Measurements from ENCODE around the gene MPND. TPM values are rescaled to one million over a fixed set of nuclear protein-coding genes. Genes with fewer than 3 reads are reported as not detected.

The MPND gene
- total RNA-seq, 2 experiments from 2014 or later, result 7.2 to 19.1 TPM

GRCh38 chr19:4385291-4386040 lies 42.1 kb downstream of the MPND start:
- H3K79me2 ChIP-seq (ENCODE audit: insufficient read depth, low read depth, low read length), result peaks cover 5% of the 10 kb centered on the region; the same call in 1 of the 2 replicates
- peaks cover 9% of the 10 kb centered on the region for H3K4me1 ChIP-seq (ENCODE audit: insufficient read depth, low read length, poor library complexity, severe bottlenecking)
- DNase-seq (ENCODE audit: low spot score), result no peak
- H3K27ac ChIP-seq (ENCODE audit: low read depth, low read length, poor library complexity, severe bottlenecking), result no peak overlapping the region
- H3K9me3 ChIP-seq (ENCODE audit: low read length), result no peaks in the 10 kb centered on the region
- TF ChIP-seq CTCF (conservative IDR thresholded peaks at IDR 0.05; ENCODE audit: low read length), result no peak
- no peak for TF ChIP-seq EZH2phosphoT487 (IDR thresholded peaks at IDR 0.05; ENCODE audit: borderline replicate concordance, low read depth, low read length)
- H3K4me3 ChIP-seq (ENCODE audit: low read depth, low read length, poor library complexity, severe bottlenecking), result no peak overlapping the region
- H2AFZ ChIP-seq (ENCODE audit: low read length), result no peak overlapping the region
- CTCF ChIA-PET (ENCODE audit: unreplicated experiment), result no interaction called here
- POLR2A ChIA-PET, result interaction anchor here (1.1 kb wide), 1 partner anchor 17 kb away, joined by 3 read pairs; the partner anchor contains the start of gene CHAF1A
- H4K20me1 ChIP-seq (ENCODE audit: insufficient read depth, low read length), result peaks cover under 1% of the 10 kb centered on the region; the same call in 1 of the 2 replicates
- H3K4me2 ChIP-seq (ENCODE audit: low read length), result no peak overlapping the region
- no peaks in the 10 kb centered on the region for H3K9me2 ChIP-seq (ENCODE audit: insufficient read depth, low read length)
- intact Hi-C loops (cut with micrococcal nuclease; ENCODE audit: unreplicated experiment), result no loop called here
- peaks cover 34% of the 10 kb centered on the region; the same call in 1 of the 2 replicates for H3K36me3 ChIP-seq (ENCODE audit: insufficient read depth, low read length)
- no TSS peak for BruUV-seq (replicated peaks)

GRCh38 chr19:4386041-4386782 lies 42.9 kb downstream of the MPND start:
- no peak overlapping the region for H3K4me2 ChIP-seq (ENCODE audit: low read length)
- H3K79me2 ChIP-seq (ENCODE audit: insufficient read depth, low read depth, low read length), result peaks cover 13% of the 10 kb centered on the region; the same call in 1 of the 2 replicates
- H3K36me3 ChIP-seq (ENCODE audit: insufficient read depth, low read length), result peaks cover 34% of the 10 kb centered on the region; the same call in 1 of the 2 replicates
- POLR2A ChIA-PET, result no interaction called here
- TF ChIP-seq CTCF (conservative IDR thresholded peaks at IDR 0.05; ENCODE audit: low read length) (no peak), EZH2phosphoT487 (IDR thresholded peaks at IDR 0.05; ENCODE audit: borderline replicate concordance, low read depth, low read length) (no peak)
- CTCF ChIA-PET (ENCODE audit: unreplicated experiment), result no interaction called here
- H3K27ac ChIP-seq (ENCODE audit: low read depth, low read length, poor library complexity, severe bottlenecking), result no peak overlapping the region
- no peak overlapping the region for H3K4me3 ChIP-seq (ENCODE audit: low read depth, low read length, poor library complexity, severe bottlenecking)
- H2AFZ ChIP-seq (ENCODE audit: low read length), result no peak overlapping the region
- H3K9me3 ChIP-seq (ENCODE audit: low read length), result no peaks in the 10 kb centered on the region
- H3K9me2 ChIP-seq (ENCODE audit: insufficient read depth, low read length), result no peaks in the 10 kb centered on the region
- intact Hi-C loops (cut with micrococcal nuclease; ENCODE audit: unreplicated experiment), result no loop called here
- no peaks in the 10 kb centered on the region; the same call in 1 of the 2 replicates for H4K20me1 ChIP-seq (ENCODE audit: insufficient read depth, low read length)
- no peak for DNase-seq (ENCODE audit: low spot score)
- no TSS peak for BruUV-seq (replicated peaks)
- peaks cover 3% of the 10 kb centered on the region for H3K4me1 ChIP-seq (ENCODE audit: insufficient read depth, low read length, poor library complexity, severe bottlenecking)

All from OCI-LY7 (cell line).